Stimulated activated CD4-positive, alpha-beta T cell treated with anti-CD3 and anti-CD28 coated beads, Interleukin-15, amount 100 ng/mL, for 48 hours (primary cell): ENCODE data around the gene ALLC.
"Not testable (repeated sequence)": the region's sequence is repeated elsewhere in the genome, so short reads cannot be mapped to it uniquely, and the experiment has no call there.

Experiments
- DNase-seq, 2 donors: peaks; one replicate each; pipeline ENCODE4 v3.0.0-alpha.2; 2020; ENCODE audit warnings: low read depth in 2 of 2

The ALLC gene

DNA sequence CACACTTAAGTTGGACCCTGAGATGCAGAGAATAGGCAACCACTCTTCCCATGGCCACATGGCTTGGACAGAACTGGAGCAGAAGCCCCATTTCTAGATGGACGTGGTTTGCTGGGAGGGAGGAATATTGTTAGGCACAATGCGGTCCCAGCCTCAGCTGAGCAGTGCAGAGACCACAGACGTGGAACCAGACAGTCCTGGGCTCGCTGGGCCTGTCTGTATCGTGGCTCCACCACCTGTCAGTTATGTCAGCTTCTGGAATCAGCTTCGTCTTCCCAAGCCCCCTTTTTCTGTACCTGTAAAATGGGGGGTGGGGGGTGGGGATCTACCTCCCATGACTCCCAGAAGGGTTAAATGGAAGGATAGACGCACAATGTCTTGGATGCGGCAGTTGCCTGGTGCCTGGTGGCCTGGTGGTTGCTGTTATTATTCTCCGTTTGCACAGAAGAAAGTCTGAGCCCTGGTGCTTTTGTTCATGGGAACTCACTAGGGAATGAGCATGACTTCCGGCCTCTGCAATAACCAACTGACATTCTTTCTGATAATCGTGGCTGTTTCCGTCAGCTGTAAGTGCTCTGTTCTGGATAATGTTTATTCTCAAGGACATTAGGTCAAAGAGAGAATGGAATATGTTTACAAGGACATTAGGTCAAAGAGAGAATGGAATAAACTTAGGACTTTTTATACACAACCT lies 31.7 kb upstream of the ALLC start:
- DNase-seq = no peak

DNA sequence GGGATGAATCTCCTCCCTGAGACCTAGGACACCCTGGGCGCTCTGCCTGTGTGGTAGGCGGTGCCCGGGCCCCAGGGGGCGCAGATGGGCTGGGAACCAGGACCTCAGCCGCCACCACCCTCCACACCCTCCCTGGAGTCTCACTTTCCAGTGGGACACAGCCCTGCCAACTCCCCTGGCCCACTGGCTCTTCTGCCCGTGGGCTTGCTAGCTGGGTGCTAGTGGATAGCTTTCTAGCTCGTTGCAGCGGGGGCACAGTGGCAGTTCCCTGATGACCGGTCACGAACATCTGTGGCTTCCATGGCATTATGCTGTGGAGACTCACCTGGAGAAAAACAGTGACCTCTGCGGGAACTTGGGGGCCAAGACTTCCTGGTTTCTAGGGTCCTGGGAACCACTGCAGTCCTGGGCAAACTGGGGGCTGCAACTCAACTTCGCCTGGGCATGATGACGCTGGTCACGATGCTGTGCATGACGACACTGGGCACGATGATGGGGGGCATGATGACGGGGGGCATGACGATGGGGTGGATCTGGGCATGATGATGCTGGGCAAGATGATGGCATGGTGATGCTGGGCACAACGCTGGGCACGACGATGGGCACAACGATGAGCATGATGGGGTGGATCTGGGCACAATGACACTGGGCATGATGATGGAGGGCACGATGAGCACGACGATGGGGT lies 31.0 kb upstream of the ALLC start:
- DNase-seq = no peak

DNA sequence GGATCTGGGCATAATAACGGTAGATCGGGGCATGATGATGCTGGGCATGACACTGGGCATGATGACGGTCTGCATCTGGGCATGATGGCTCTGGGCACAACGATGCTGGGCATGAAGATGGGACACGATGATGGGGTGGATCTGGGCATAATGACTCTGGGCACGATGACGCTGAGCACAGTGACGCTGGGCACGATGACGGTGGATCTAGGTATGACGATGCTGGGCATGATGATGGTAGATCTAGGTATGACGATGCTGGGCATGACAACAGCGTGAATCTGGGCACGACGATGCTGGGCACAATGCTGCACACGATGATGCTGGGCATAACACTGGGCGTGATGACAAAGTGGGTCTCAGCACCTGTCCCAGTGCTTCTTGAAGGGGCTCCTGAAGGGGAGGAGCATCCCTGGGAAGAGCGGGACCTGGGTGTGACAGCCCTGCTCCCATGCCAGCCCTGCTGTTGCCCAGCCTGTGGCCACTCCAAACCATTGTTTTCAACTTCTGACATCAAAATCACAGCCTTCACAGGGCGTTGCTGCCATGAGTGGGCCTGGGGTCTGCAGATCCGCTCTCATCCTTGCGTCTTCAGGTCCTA lies 30.4 kb upstream of the ALLC start:
- DNase-seq = no peak

DNA sequence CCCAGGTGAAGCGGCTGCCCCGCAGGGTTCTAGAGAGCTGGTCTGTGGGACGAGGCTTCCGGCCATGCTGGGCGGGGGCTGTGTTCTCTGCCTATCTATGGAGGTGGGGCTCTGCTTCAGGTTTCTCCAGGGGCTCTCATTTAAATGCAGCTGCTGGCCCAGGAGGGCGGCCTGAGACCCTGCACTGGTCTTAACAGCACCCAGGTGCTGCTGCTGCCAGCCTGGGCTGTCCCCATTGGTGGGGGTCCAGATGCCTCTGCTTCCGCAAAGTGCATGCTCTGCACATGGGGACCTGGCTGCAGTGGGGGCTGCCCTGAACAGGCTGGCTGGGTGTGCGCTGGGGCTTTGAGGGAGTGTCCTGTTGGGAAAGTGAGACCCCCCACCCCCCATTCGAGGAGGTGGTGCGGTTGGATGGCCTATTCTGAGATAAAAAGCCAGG lies 29.7 kb upstream of the ALLC start:
- no peak for DNase-seq

DNA sequence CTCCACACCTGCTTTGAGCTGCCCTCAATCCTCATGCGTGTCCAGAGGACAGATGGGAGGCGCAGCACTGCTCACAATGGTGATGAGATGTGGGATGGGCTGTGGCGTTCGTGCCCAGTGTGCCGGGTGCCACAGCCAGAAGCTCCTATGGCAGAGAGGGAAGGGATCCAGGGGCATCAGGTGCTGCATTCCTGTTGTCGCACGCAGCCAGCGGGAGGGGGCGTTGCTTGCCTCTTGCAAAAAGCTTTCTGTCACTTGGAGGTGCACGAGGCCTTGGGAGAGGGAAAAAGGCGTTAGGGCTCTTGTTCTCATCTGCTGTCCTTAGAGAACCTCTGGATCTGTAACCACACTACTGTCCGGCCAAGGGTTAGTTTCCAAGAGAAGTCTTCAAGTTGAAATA lies 29.2 kb upstream of the ALLC start:
- DNase-seq = no peak

DNA sequence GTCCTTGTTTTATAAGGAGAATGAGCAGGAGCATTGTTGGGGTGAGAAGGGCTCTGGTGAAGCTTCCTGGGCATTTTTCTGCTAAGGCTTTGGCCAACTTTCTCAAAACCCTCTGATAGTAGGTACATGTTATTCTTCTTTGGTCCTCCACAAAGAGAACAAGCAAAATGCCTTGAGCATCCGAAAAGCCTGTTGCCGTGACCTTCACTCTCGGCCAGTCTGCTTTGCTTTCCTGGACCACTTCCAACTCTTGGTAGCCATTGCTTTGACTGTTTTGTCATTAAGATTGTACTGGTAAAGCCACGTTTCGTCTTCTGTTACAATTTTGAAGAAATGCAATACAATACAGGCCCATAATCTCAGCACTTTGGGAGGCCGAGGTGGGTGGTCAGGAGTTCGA lies 27.4 kb upstream of the ALLC start:
- DNase-seq = no peak

DNA sequence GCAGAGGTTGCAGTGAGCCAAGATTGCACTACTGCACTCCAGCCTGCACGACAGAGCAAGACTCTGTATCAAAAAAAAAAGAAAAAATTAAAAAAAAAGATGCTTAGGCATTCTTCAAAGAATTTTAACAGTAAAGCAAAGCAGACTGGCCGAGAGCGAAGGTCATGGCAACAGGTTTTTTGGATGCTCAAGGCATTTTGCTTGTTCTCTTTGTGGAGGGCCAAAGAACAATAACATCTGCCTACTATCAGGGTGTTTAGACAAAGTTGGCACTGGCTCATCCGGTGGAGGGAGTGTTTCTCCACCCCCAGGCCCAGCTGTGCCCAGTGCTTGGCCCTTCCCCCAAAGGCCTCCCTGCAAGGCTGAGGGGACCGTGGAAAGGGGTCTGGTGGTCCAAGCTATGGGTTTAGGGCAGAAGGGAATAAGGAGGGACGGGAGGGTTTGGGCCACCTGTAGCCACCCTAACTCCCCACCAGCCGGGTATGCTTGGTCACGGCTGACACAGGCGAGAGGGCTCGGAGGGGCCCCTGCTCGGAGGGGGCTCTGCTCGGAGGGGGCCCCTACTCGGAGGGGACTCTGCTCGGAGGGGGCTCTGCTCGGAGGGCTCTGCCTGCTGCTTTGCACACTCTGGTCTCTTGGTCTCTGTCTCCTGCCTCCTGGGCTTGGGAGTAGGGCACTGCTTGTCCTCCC lies 26.7 kb upstream of the ALLC start:
- DNase-seq = no peak

DNA sequence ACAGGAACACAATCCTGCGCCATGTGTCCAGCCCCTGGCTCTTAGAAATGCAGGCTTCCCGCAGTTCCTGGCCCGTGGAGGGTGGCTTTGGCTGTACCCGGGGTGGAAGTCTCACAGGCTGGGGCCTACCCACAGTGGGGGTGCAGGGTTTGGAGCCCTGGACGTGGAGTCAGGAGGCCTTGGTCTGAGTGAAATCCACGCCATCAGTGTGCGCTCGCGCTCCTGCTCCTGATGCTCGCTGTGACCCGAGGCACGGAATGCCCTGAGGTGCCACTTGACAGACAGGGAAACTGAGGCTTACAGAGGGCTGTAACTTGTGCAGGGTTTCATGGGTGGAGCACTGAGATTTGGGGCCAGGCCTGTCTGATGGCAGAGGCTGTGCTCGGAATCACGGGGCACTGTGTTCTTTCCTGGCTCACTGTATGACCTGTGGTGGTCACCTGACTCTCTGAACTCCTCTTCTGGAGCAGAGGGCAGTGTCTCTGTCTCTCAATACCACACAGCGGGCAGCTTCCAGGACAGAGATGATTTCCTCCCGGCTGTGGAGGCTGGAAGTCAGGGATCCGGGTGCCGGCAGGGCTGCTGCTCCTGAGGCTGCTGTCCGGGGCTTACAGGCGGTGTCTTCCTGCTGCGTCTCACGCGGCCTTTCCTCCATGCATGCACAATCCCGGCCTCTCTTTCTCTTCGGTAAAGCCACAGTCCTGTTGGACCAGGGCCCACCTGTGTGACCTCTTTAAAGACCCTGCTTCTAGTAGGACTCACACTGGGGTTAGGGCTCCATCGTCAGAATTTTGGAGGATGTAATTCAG lies 25.9 kb upstream of the ALLC start:
- DNase-seq = no peak

DNA sequence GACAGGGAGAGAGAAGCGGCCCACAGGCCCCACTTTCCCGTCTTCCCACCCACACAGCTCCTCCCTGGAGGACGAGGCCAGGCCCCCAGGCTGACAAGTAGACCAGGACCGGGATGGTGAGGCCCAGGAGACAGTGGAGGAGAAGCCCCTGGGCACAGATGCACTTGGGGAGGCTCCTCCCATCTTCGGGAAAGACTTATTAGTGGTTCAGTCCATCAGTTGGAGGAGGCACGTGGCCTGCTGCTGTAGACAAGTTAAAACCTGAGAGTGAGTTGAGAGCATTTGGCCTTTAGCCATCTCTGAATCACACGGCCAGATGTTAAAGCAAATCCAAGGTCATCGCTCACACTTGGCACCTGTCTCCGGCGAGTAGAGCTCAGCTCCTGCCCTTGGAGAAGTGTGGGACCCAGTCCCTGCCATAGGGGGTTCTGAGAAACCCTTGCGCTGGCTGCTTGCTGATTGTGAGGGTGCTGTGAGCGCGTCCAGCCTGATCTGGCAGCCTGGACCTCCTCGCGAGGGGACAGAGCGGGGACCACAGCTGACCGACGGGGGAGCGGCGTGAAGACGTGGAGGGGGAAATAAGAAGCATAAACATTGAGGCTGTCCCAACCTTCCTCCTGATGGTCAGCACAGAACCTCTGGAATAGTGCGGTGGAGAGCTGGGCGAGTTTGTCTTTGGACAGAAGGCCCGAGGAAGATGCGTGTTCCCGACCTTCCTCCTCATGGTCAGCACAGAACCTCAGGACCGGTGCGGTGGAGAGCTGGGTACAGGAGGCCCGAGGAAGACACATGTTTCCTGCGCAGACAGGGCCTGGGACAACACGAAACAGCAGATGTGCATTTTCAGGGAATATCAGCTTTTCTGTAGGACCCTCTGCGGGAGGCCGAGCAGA lies 24.7 kb upstream of the ALLC start:
- DNase-seq = no peak

DNA sequence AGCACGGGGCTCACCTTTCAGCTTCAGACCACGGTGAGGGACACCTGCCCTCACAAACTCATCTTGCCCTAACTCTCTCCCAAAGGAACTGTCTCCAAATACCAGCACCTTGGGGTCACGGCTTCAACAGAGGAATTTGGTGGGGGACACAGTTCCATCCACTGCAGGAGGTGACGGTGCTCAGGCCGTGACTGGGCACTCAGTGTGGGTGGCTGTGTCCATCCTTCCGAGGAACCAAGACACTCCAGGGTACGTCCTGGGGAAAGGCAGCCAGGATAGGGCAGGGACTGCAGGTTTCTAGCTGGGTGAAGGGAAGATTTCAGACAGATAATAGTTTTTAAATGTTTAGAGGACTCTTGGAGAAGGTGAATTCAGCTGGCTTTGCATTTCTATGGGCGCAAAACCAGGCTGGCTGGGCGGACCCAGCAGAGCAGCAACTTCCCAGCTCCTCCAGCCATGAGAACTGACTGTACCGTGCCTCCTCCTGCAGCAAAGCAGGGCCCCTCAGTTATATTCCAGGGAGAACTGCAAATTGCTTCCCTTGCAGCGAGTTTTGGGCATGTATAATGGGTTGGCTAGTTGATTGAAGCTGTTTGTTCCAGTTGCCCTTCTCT lies 23.9 kb upstream of the ALLC start:
- DNase-seq = no peak

DNA sequence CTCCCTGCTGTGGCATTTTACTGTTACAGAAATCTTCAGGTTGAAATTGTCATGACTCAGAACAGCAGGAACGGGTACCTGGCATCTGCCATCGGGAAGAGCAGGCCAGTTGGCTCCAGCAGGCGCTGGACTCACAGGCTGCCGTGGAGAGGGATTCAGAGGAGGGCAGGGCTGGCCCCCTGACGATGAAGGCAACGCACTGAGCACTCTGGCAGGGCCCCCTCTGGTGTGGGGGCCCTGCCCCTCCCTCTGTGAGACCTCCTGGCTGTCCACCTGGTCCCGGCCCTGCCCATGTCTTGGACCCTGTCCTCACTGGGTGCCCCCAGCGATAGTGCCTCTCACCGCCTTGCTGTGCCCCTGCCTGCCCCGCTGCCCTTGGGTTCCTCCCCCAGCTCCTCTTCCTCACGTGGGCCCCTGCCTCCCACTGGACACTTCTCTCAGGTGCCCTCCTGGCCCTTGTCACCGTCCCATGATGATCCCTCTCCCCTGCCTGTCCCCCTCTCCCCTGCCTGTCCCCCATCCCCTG lies 23.3 kb upstream of the ALLC start:
- DNase-seq = no peak

DNA sequence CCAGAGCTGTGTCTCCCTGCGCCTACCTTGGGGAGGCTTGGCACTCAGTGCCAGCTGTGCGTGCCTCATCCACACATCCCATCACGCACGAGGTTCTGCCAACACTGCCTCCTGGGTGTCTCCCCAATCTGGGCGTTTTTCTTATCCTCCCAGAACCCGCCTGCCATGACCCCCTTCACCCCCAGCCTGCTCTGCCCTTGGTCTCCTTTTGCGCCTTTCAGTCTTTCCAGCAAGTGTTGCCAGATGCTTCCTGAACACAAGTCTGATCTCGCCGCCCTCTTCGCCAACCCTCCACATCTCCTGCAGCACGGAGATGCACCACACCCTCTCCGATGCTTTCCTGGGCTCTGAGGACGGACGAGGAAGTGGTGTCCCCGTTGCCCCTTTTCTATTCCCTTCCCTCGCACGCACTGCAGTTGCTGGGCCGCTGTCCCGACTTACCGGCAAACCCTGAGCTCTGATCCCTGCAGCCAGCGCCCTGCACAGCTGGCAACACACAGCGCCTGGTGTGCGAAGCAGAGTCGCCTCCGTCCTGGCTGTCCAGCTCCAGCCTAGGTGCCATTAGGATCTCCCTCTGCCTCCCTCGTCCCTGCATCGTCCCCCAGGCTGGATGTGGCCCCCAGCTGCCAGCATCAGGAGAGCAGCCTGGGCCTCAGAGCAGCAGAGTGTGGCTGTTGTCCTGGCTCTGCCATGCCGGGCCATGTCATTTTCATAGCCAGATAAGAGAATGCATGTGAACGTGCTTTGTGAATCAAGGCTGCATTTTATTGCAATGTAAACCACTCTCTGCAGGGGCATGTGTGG lies 22.6 kb upstream of the ALLC start:
- no peak for DNase-seq

DNA sequence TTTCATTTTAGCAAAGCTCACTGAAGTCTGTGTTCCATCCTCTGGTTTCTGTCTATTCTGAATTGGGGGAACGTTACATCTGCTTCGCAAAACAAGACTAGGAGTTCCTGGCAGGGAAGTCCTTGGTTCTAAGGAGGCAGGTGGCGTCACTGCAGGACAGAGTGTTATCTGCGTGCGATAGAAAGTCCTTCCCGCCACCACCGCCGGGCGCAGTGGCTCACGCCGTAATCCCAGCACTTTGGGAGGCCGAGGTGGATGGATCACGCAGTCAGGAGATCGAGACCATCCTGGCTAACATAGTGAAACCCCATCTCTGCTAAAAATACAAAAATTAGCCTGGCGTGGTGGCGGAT lies 22.0 kb upstream of the ALLC start:
- DNase-seq = not testable (repeated sequence)

DNA sequence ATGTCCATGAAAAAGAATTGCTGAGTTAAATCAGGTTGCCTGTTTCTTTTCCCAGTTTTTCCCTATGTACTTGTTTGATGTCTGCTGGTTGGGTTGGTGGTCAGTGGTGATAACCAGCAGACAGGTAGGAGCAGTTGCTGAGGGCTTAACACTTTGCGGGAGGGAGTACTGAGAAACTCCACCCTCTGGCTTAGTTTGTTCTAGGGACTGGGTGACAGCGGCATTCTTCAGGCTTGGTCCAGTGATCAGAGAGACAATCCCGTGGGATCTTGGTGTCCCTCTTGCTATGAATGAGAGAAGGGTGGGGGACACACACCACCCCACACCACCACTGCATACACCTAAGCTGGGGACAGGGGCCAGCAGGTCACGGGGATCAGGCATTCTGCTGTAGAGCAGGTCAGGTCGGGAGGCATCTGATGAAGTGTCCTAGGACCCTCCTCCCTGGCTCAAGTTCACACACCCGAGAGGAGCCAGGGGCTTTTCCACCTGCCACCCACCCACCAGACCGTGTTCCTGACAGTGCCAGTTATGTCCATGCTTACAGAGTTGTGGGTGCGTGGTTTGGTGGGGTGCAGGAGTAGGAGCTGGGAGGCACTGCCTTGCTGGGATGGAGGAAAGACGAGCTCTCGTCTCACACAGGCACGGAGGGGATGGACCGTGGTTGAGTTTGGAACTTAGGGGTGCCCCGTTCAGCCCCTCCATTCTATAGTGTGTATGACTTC lies 21.3 kb upstream of the ALLC start:
- DNase-seq = no peak

DNA sequence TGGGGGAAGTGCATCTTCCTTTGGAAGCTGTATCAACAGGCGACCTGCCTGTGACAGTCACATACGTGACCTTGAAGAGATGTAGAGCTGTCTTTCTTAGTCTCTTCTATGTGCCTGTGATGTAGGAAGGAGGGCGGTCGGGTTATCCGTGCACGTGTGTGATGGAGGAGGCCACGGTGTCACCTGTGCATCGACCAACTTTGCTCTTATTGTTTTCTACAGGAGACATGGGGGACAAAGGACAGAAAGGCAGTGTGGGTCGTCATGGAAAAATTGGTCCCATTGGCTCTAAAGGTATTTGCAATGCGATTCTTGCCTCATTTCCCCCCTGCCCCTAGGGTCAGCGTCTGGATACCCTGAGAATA lies 20.7 kb upstream of the ALLC start:
- DNase-seq = no peak

DNA sequence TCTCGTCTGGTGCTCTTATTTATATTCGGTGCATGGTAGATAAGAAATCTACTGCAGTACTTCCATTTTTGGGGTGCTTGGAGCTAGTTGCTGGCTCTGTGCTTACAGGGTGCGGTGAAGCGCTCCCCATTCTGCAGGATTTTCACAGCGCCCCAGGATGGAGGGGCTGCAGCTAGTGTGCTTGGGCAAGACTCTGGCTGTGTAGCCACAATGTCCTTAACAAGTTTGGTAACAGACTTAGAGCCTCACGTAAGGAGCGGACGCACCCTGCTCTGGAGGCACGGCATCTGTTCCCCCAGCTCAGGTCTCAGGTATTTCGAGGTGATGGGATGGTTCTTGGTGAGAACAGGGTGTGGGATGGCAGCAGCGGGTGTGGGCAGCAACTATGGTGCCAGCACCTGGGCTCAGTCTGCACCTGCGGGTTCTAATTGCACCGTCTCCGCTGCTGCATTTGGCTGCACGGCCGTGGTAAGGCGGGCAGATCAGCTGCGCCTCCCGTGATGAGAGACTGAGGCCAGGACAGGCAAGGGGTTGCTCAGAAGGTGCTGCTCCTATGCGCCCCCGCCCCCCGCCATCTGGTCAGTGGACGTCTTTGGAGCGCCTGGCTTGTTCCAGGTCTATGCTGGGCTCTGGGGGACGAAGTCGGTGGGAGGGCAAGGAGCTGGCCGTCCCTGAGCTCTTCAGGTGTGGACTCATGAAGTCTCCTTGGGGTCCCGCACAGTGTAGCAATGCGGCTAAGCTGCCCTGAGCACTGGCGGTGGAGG lies 20.1 kb upstream of the ALLC start:
- DNase-seq = no peak

DNA sequence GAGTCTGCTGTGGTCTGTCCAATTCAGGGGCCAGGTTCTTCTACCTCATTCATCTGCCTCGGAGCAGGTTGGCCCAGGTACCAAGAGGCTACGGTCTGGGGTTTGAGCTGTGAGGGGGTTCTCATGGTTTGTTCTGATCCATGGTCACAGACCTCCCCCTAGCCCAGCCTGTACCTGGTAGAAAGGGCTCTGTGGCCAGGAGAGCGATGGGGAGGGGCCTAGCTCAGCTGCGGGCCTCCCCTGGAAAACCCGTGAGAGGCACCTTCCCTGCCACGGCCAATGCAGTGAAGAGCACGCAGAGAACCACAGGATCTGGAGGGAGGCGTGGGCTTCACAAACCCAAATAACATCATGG lies 19.6 kb upstream of the ALLC start:
- DNase-seq = no peak

DNA sequence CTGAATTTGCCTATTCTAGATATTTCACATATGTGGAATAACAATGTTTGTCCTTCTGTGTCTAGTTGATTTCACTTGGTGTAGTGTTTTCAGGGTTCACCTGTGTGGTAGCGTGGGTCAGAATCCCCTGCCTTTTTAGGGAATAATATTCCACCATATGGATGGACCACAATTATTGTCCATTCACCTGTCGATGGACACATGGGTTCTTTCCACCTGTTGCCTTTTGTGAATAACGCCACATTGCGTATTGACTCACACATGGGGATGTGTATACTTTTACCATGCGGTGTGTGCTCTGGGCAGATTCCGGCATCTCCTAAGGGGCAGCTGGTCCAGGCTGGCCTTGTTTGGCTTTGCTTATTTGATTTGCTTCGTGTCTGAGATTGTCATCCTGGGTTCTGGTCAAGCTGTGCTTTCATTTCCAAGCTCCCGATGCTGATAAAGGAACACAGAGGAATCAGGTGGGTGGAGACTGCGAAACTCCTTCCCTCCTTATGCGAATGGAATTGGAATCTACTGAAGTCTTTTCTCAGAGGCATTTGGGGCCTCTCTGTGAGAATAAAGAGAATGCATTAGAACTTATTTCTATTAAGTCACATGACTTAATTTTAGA lies 18.9 kb upstream of the ALLC start:
- DNase-seq = no peak
